A673 (cell line): ENCODE data around the gene OGDH.

ENCODE experiments used
- CTCF ChIP-seq: fragments of 300-800, 200-600 bp; sonication (generic); conservative IDR thresholded peaks from 2 replicates; pipeline ENCODE4 v1.5.1; 2017; ENCODE audit warnings: low read depth, mild to moderate bottlenecking, antibody characterized with exemption, low read length, moderate library complexity, mixed read lengths
- EZH2 ChIP-seq: fragments of 200-600 bp; sonication (generic); IDR thresholded peaks from 2 replicates; pipeline ENCODE4 v1.6.1; 2017; ENCODE audit warnings: borderline replicate concordance, low read depth, mild to moderate bottlenecking, mixed read lengths, antibody characterized with exemption, low read length; ENCODE audit not compliant: poor library complexity, severe bottlenecking

- TF ChIP-seq CTCF: no peak
- no peak for TF ChIP-seq EZH2
Measured at GRCh38 chr7:44716205-44716604, 109.8 kb downstream of the OGDH start.
